Stimulated activated CD8-positive, alpha-beta memory T cell treated with anti-CD3 and anti-CD28 coated beads, Interleukin-4, amount 100 ng/mL, for 4 hours (primary cell): ENCODE measurements around the gene OR8S1.
"Not testable (repeated sequence)": the region's sequence is repeated elsewhere in the genome, so short reads cannot be mapped to it uniquely, and the experiment has no call there.

Experiments used
- DNase-seq, 2 donors: peaks; one replicate each; pipeline ENCODE4 v3.0.0-alpha.2; 2020; ENCODE audit warnings: low read depth in 2 of 2, low spot score in 1 of 2

Gene OR8S1

GRCh38 chr12:48525332-48525731 lies at the start of gene OR8S1:
Gene OR8S1, plus strand, starts transcription at chr12:48525632. Its CDS starts 0 bp downstream, at chr12:48525632.
- no peak for DNase-seq

- DNase-seq: no peak
Observed at GRCh38 chr12:48482198-48482597, 43.2 kb upstream of the OR8S1 start, which contains the start of gene C12orf54. Gene C12orf54, plus strand, starts transcription at chr12:48482498. Its CDS starts 799 bp downstream, at chr12:48483297.

- DNase-seq: no peak
Observed at GRCh38 chr12:48482930-48483329, 42.5 kb upstream of the OR8S1 start.

- no peak for DNase-seq
Observed at GRCh38 chr12:48486261-48486660, 39.2 kb upstream of the OR8S1 start.

GRCh38 chr12:48486679-48487078 lies 38.8 kb upstream of the OR8S1 start:
- DNase-seq: no peak

- no peak for DNase-seq
Observed at GRCh38 chr12:48489012-48489411, 36.4 kb upstream of the OR8S1 start.

GRCh38 chr12:48489456-48489855 lies 36.0 kb upstream of the OR8S1 start:
- DNase-seq: not testable (repeated sequence)

GRCh38 chr12:48500281-48500680 lies 25.2 kb upstream of the OR8S1 start:
- DNase-seq: not testable (repeated sequence)

- not testable (repeated sequence) for DNase-seq
Observed at GRCh38 chr12:48506836-48507235, 18.6 kb upstream of the OR8S1 start.

- no peak for DNase-seq
Observed at GRCh38 chr12:48508987-48509386, 16.4 kb upstream of the OR8S1 start.

- DNase-seq: no peak
Observed at GRCh38 chr12:48510111-48510510, 15.3 kb upstream of the OR8S1 start.

GRCh38 chr12:48512855-48513254 lies 12.6 kb upstream of the OR8S1 start:
- no peak for DNase-seq

- no peak for DNase-seq
Observed at GRCh38 chr12:48514728-48515127, 10.7 kb upstream of the OR8S1 start.

- DNase-seq: not testable (repeated sequence)
Observed at GRCh38 chr12:48520381-48520780, 5.1 kb upstream of the OR8S1 start.

GRCh38 chr12:48527891-48528670 lies 2.6 kb downstream of the OR8S1 start:
- no peak for DNase-seq

- no peak for DNase-seq
Observed at GRCh38 chr12:48532601-48533000, 7.2 kb downstream of the OR8S1 start.

- no peak for DNase-seq
Observed at GRCh38 chr12:48536602-48537001, 11.2 kb downstream of the OR8S1 start.

GRCh38 chr12:48542300-48542928 lies 17.0 kb downstream of the OR8S1 start:
- no peak for DNase-seq

- DNase-seq: no peak
Observed at GRCh38 chr12:48545833-48546469, 20.5 kb downstream of the OR8S1 start.

- DNase-seq: not testable (repeated sequence)
Observed at GRCh38 chr12:48547012-48547411, 21.6 kb downstream of the OR8S1 start.

- DNase-seq: not testable (repeated sequence)
Observed at GRCh38 chr12:48551636-48552035, 26.2 kb downstream of the OR8S1 start.
